GM12864 (cell line): ENCODE data around the gene DHX57.
"Not testable (repeated sequence)": the region's sequence is repeated elsewhere in the genome, so short reads cannot be mapped to it uniquely, and the experiment has no call there.

Experiments
- DNase-seq: peaks from one replicate; pipeline ENCODE4 v3.0.0-alpha.2; 2011; ENCODE audit warnings: low read depth
- H3K4me3 ChIP-seq: 2 replicates; pipeline ENCODE4 v1.5.1; 2011; ENCODE audit warnings: mild to moderate bottlenecking, low read depth, low read length, control low read depth
- TF ChIP-seq, protein P1 (sequence below): IDR thresholded peaks from 2 replicates; pipeline ENCODE4 v1.5.1; 2011; ENCODE audit warnings: low read depth, mild to moderate bottlenecking, moderate library complexity, low read length, control low read depth, inconsistent platforms; ENCODE audit errors: missing control alignments

DHX57 gene

DNA sequence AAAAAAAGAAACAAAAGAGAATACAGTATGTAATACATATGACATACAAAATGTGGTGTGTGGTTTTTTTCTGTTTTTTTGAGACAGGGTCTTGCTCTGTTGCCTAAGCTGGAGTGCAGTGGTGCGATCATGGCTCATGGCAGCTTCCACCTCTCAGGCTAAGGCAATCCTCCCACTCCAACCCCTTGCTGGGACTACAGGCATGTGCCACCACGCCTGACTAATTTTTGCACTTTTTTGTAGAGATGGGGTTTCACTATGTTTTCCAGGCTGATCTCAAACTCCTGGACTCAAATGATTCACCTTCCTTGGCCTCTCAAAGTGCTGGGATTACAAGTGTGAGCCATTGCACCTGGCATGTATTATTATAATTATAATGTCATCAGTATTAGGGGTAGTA lies 38.9 kb downstream of the DHX57 start:
- TF ChIP-seq, protein P1, sequence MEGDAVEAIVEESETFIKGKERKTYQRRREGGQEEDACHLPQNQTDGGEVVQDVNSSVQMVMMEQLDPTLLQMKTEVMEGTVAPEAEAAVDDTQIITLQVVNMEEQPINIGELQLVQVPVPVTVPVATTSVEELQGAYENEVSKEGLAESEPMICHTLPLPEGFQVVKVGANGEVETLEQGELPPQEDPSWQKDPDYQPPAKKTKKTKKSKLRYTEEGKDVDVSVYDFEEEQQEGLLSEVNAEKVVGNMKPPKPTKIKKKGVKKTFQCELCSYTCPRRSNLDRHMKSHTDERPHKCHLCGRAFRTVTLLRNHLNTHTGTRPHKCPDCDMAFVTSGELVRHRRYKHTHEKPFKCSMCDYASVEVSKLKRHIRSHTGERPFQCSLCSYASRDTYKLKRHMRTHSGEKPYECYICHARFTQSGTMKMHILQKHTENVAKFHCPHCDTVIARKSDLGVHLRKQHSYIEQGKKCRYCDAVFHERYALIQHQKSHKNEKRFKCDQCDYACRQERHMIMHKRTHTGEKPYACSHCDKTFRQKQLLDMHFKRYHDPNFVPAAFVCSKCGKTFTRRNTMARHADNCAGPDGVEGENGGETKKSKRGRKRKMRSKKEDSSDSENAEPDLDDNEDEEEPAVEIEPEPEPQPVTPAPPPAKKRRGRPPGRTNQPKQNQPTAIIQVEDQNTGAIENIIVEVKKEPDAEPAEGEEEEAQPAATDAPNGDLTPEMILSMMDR = no peak

DNA sequence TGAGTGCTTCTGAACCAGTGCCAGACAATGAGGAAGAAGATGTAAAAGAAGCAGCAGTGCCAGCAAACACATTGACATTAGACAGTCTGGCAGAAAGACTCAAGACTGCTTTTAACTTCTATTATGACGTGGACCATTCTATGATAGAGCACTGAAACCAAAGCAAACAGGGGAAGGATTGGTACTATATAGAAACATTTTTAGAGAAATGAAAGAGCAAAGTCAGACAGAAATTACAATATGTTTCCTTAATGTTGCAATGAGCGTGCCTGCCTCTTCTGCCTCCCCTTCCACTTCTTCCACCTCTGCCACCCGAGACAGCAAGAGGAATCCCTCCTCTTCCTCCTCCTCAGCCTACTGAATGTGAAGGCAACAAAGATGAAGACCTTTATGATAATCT lies 39.7 kb downstream of the DHX57 start:
- TF ChIP-seq, protein P1 = no peak
- peak; percentile 45 for DNase-seq
- no peak overlapping the region for H3K4me3 ChIP-seq

More for the DNA sequence above, 38.9 kb downstream of the DHX57 start:
- H3K4me3 ChIP-seq = no peak overlapping the region
- DNase-seq = peak; percentile 15

DNA sequence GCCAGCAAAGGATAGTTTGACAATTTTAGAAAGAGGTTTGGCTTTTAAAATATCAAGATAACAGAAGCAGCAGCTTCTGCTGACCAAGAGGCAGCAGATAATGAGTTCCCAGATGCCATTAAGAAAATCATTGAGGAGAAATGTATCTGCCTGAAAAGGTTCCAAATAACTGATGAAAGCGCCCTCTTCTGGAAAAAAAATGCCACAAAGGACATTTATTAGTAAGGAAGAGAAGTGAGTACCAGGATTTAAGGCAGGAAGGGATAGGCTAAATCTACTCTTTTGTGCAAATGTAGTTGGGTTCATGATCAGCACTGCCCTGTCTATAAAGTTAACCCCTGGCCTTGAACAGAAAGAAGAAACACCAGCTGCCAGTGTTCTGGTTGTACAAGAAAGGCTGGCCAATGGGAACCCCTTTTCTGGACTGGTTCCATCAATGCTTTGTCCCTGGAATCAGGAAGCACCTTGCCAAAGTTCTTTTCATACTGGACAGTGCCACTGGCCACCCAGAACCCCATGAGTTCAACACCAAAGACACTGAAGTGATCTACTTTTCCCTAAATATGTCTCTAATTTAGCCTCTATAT lies 40.6 kb downstream of the DHX57 start:
- TF ChIP-seq, protein P1 = peak; percentile 43
- no peak for DNase-seq
- H3K4me3 ChIP-seq = no peak overlapping the region

DNA sequence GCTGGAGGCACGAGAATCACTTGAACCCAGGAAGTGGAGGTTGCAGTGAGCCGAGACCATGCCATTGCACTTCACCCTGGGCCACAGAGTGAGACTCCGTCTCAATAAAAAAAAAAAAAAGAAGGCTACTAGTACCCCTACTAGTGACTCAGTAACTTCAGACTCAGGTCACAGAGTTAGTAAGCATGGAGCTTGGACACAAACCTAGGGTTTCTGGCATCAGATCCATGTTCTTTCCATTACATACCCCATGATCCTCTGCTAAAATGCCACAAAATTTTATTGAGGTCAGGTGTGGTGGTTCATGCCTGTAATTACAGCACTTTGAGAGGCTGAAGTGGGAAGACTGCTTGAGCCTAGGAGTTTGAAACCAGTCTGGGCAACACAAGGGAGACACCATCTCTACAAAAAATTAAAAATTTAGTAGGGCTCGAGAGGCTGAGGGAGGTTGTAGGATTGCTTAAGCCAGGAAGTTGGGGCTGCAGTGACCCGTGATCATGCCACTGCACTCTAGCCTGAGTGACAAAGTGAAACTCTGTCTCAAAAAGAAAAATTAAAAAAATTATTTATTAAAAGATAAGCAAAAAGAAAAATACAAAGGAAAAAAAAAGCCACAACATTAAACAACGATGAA lies 45.1 kb downstream of the DHX57 start:
- H3K4me3 ChIP-seq = no peak overlapping the region
- no peak for DNase-seq
- TF ChIP-seq, protein P1 = no peak

DNA sequence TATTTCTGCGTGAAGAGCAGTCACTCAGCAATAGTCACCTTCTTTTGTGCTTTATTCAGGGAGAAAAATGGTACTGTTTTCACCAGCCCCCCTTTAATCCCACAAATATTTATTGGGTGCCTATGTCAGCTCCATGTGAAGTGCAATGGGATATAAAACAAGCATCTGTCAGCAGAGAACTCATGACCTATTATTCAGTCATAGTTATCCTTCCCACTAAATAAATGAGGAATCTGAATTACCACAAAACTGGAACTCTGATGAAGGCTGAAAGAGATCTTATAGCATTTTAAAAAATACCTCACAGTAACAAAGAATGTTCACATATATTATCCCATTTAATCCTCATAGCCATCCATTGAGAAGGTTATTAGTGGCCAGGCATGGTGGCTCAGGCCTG lies 45.8 kb downstream of the DHX57 start:
- no peak overlapping the region for H3K4me3 ChIP-seq
- DNase-seq = no peak
- TF ChIP-seq, protein P1 = no peak

DNA sequence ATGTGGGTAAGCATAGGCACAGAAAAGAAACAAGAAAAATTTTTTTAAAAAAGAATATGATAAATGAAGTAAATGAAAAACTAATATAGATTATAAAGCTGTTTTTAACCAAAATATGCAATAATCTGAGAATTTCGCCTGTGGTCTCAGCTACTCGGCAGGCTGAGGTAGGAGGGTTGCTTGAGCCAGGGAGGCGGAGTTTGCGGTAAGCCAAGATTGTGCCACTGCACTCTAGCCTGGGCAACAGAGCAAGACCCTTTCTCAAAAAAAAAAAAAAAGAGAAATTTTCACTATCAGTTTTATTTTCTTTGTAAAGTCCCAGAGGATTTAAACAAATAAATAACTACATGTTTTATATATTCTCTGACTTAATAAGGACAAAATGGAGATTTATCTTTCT lies 47.3 kb downstream of the DHX57 start:
- TF ChIP-seq, protein P1 = no peak
- H3K4me3 ChIP-seq = no peak overlapping the region
- no peak for DNase-seq

DNA sequence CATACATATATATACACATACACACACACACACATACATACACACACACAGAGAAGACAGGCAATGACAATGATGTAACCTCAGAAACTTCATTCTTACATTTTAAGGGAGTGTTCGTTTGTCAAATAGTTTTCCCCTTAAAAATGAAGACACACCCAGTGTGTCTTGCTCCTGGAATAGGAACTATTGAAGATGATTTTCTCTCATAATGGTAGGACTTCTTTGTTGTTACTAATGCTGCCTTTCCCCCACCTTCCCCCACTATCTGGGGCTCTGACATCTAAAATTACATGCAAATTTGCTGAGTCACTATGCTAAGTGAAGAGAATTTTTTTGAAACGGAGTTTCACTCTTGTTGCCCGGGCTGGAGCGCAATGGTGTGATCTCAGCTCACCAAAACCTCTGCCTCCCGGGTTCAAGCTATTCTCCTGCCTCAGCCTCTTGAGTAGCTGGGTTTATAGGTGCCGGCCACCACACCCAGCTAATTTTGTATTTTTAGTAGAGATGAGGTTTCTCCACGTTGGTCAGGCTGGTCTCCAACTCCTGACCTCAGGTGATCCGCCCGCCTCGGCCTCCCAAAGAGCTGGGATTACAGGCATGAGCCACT lies 48.1 kb downstream of the DHX57 start:
- DNase-seq, H3K4me3 ChIP-seq: not testable (repeated sequence)
